ENCODE results near the gene ADGRA1.
A peak's percentile ranks its signal among the peaks of the same experiment; 100 is the strongest.

Gene ADGRA1

GRCh38 chr10:133097418-133097817 lies 9.7 kb downstream of the ADGRA1 start:
- TF ChIP-seq ZNF76 (tag by site-specific recombination; IDR thresholded peaks at IDR 0.05; ENCODE audit: borderline replicate concordance, low read depth) (no peak), ZFHX2 (tag by site-specific recombination; conservative IDR thresholded peaks at IDR 0.05) (no peak), ZNF155 (tag by site-specific recombination; IDR thresholded peaks at IDR 0.05) (no peak), ZNF398 (tag by site-specific recombination; IDR thresholded peaks at IDR 0.05) (no peak), YY1 (tag by site-specific recombination; IDR thresholded peaks at IDR 0.05) (no peak), BCL11B (tag by site-specific recombination; IDR thresholded peaks at IDR 0.05; ENCODE audit: low read depth) (no peak), ZNF335 (tag by site-specific recombination; conservative IDR thresholded peaks at IDR 0.05) (no peak), ZNF140 (tag by site-specific recombination; IDR thresholded peaks at IDR 0.05) (no peak), ZNF148 (tag by site-specific recombination; IDR thresholded peaks at IDR 0.05; ENCODE audit: borderline replicate concordance) (no peak), ZNF658 (tag by site-specific recombination; IDR thresholded peaks at IDR 0.05) (no peak), ZNF692 (tag by site-specific recombination; IDR thresholded peaks at IDR 0.05) (no peak), ZNF366 (tag by site-specific recombination; conservative IDR thresholded peaks at IDR 0.05) (no peak), BCL6B (tag by site-specific recombination; IDR thresholded peaks at IDR 0.05) (no peak), ZBTB20 (tag by site-specific recombination; IDR thresholded peaks at IDR 0.05) (no peak), GLIS2 (tag by site-specific recombination; IDR thresholded peaks at IDR 0.05) (no peak), ZNF292 (tag by site-specific recombination; IDR thresholded peaks at IDR 0.05; ENCODE audit: borderline replicate concordance, low read depth) (no peak), TCF7L2 (IDR thresholded peaks at IDR 0.05; ENCODE audit: borderline replicate concordance, low read depth, low read length) (no peak), ZNF23 (tag by site-specific recombination; IDR thresholded peaks at IDR 0.05; ENCODE audit: borderline replicate concordance) (no peak)

GRCh38 chr10:133097961-133098360 lies 10.2 kb downstream of the ADGRA1 start:
- Histone ChIP-seq H3K4me3 (ENCODE audit: low read depth, low read length) (no peak overlapping the region), H3K4me1 (ENCODE audit: control insufficient read depth, insufficient read depth, low read length) (no peaks in the 10 kb centered on the region), H3K36me3 (ENCODE audit: control insufficient read depth in 2 of 2, insufficient read depth in 1 of 2, low read length in 2 of 2) (no peaks in the 10 kb centered on the region), H3K27ac (ENCODE audit: extremely low read depth, low read depth, low read length) (no peak overlapping the region), H3K9me3 (ENCODE audit: control insufficient read depth, insufficient read depth, low read depth, low read length) (no peaks in the 10 kb centered on the region)
- POLR2A ChIA-PET: no interaction called here
- CTCF ChIA-PET: no interaction called here
- TF ChIP-seq ZNF138 (tag by site-specific recombination; IDR thresholded peaks at IDR 0.05; ENCODE audit: borderline replicate concordance) (no peak), ZNF776 (tag by site-specific recombination; IDR thresholded peaks at IDR 0.05; ENCODE audit: borderline replicate concordance) (no peak), ZBTB48 (tag by site-specific recombination; IDR thresholded peaks at IDR 0.05) (no peak), TCF7L2 (IDR thresholded peaks at IDR 0.05; ENCODE audit: borderline replicate concordance, low read depth, low read length) (no peak), ZIC2 (tag by site-specific recombination; IDR thresholded peaks at IDR 0.05) (0 out of 2 replicates have a peak, but pooled peaks have one; percentile 42)

More at GRCh38 chr10:133097418-133097817, 9.7 kb downstream of the ADGRA1 start:
- no peaks in the 10 kb centered on the region for H3K4me1 ChIP-seq (ENCODE audit: control insufficient read depth, insufficient read depth, low read length)
- CTCF ChIA-PET: interaction anchor here (0.8 kb wide), 1 partner anchor 157 kb away, joined by 3 read pairs; no protein-coding TSS in a partner anchor
- no peaks in the 10 kb centered on the region for H3K36me3 ChIP-seq (ENCODE audit: control insufficient read depth in 2 of 2, insufficient read depth in 1 of 2, low read length in 2 of 2)
- no peaks in the 10 kb centered on the region for H3K9me3 ChIP-seq (ENCODE audit: control insufficient read depth, insufficient read depth, low read depth, low read length)
- H3K4me3 ChIP-seq (ENCODE audit: low read depth, low read length): no peak overlapping the region
- H3K27ac ChIP-seq (ENCODE audit: extremely low read depth, low read depth, low read length): no peak overlapping the region
- POLR2A ChIA-PET: no interaction called here
